Measurements from ENCODE around the gene INPP5A.

INPP5A gene

DNA sequence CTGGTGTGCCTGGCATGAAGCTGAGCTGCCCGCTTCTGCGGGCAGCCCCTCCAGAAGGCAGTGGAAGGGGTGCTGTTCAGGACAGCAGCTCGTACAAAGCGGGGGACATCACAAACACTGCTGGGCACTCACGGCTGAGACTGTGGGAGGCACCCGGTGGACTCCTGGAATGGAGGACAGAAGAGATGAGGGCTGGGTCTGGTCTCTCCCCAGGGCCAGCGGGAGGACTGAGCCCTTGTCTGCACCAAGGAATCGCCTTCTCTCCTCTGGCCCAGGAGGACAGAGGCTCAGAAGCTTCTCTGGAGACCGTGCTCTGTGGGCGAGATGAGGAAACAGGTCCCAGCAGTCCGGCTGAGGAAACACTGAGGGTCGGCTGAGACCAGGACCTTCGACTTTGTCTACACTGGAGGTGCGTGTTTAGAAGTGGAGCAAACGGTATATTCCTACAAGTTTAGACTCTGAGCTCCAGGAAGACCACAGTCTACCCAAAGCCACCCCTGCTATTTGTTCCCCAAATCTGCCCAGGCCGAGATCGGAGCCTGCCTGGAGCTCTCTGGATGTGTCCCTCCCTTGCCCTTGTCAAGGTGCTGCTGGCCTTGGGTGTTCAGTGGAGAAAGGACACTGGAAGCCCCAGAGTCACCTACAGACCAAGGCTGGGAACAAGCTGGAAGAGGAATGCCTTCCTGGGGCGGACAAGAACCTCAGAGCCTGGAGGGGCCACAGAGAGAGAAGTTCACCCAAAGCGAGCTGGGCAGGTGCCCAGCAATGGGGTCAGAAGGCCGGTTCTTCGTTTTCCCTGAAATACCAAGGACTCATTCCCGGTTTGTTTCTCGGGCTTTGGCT, 12.9 kb upstream of the INPP5A start:
- no peak for TF ChIP-seq ZNF8 (CRISPR knock-in tag; IDR thresholded peaks at IDR 0.05)
- TF ChIP-seq, protein P1, sequence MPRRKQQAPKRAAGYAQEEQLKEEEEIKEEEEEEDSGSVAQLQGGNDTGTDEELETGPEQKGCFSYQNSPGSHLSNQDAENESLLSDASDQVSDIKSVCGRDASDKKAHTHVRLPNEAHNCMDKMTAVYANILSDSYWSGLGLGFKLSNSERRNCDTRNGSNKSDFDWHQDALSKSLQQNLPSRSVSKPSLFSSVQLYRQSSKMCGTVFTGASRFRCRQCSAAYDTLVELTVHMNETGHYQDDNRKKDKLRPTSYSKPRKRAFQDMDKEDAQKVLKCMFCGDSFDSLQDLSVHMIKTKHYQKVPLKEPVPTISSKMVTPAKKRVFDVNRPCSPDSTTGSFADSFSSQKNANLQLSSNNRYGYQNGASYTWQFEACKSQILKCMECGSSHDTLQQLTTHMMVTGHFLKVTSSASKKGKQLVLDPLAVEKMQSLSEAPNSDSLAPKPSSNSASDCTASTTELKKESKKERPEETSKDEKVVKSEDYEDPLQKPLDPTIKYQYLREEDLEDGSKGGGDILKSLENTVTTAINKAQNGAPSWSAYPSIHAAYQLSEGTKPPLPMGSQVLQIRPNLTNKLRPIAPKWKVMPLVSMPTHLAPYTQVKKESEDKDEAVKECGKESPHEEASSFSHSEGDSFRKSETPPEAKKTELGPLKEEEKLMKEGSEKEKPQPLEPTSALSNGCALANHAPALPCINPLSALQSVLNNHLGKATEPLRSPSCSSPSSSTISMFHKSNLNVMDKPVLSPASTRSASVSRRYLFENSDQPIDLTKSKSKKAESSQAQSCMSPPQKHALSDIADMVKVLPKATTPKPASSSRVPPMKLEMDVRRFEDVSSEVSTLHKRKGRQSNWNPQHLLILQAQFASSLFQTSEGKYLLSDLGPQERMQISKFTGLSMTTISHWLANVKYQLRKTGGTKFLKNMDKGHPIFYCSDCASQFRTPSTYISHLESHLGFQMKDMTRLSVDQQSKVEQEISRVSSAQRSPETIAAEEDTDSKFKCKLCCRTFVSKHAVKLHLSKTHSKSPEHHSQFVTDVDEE (CRISPR knock-in tag; IDR thresholded peaks at IDR 0.05), result no peak
- ATAC-seq, result no peak

DNA sequence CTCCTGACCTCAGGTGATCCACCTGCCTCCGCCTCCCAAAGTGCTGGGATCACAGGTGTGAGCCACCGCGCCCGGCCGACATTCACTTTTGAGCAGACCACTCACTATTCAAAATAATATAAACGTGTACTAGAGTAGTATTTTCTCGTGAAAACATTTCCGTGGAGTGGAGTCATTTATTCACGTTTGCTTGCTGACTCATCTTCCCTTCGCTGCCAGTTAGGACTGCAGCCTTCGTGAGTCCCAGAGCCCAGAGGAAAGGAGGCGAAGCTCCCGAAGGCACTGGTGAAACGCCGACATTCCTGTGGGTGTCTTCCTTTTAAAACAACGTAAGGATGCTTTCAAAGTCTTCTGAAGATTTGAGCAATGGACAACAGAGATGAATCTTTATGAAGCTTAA, 10.9 kb upstream of the INPP5A start:
- peak; percentile 53 for ATAC-seq
- TF ChIP-seq OSR1 (CRISPR knock-in tag; IDR thresholded peaks at IDR 0.05) (no peak), ARNTL (CRISPR knock-in tag; IDR thresholded peaks at IDR 0.05; ENCODE audit: borderline replicate concordance, low read depth) (no peak), ZNF70 (CRISPR knock-in tag; IDR thresholded peaks at IDR 0.05) (no peak), PPARA (CRISPR knock-in tag; IDR thresholded peaks at IDR 0.05; ENCODE audit: borderline replicate concordance) (no peak), ZNF8 (CRISPR knock-in tag; IDR thresholded peaks at IDR 0.05) (no peak)
- TF ChIP-seq, protein P1 (CRISPR knock-in tag; IDR thresholded peaks at IDR 0.05), result no peak

DNA sequence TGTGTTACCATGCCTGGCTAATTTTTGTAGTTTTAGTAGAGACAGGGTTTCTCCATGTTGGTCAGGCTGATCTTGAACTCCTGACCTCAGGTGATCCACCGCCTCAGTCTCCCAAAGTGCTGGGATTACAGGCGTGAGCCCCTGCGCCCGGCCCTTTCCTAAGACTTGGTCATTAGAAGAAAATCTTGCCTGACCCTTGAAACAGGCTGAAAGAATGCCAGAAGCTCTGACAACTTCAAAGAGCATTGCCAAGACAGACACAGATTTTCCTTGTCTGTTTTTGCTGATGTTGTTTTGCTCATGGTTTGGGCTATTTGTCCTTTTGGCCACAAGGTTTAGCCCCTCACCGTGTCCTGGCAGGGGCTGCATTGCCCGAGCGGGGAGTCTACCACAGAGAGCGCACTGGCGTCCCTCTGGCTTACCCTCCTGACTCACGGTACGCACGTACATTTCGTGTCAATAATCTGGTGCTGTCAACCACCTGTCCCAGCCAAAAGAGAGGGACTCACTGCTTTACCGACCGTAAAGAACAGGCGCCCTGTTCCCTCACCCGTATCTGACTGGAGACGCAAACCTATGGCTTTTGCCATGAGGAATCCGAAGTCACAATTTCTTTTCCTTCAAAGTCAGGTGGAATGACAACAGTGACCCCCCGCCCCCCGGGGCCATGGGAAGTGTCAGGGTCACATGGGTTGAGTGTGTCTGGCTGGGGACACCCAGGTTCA, 10.1 kb upstream of the INPP5A start:
- TF ChIP-seq, protein P2, sequence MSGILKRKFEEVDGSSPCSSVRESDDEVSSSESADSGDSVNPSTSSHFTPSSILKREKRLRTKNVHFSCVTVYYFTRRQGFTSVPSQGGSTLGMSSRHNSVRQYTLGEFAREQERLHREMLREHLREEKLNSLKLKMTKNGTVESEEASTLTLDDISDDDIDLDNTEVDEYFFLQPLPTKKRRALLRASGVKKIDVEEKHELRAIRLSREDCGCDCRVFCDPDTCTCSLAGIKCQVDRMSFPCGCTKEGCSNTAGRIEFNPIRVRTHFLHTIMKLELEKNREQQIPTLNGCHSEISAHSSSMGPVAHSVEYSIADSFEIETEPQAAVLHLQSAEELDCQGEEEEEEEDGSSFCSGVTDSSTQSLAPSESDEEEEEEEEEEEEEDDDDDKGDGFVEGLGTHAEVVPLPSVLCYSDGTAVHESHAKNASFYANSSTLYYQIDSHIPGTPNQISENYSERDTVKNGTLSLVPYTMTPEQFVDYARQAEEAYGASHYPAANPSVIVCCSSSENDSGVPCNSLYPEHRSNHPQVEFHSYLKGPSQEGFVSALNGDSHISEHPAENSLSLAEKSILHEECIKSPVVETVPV (CRISPR knock-in tag; IDR thresholded peaks at IDR 0.05), result no peak
- TF ChIP-seq ZNF70 (CRISPR knock-in tag; IDR thresholded peaks at IDR 0.05) (no peak), ESRRG (CRISPR knock-in tag; IDR thresholded peaks at IDR 0.05) (no peak), ZFP30 (CRISPR knock-in tag; IDR thresholded peaks at IDR 0.05) (no peak), PPARA (CRISPR knock-in tag; IDR thresholded peaks at IDR 0.05; ENCODE audit: borderline replicate concordance) (no peak), RARB (CRISPR knock-in tag; IDR thresholded peaks at IDR 0.05) (no peak), OSR1 (CRISPR knock-in tag; IDR thresholded peaks at IDR 0.05) (no peak), ZNF8 (CRISPR knock-in tag; IDR thresholded peaks at IDR 0.05) (no peak), ZNF565 (CRISPR knock-in tag; conservative IDR thresholded peaks at IDR 0.05; ENCODE audit: low read depth) (no peak), TOX (CRISPR knock-in tag; IDR thresholded peaks at IDR 0.05; ENCODE audit: borderline replicate concordance) (no peak), ISL1 (CRISPR knock-in tag; IDR thresholded peaks at IDR 0.05) (no peak), BACH2 (CRISPR knock-in tag; IDR thresholded peaks at IDR 0.05; ENCODE audit: borderline replicate concordance) (no peak)
- TF ChIP-seq, protein P3, sequence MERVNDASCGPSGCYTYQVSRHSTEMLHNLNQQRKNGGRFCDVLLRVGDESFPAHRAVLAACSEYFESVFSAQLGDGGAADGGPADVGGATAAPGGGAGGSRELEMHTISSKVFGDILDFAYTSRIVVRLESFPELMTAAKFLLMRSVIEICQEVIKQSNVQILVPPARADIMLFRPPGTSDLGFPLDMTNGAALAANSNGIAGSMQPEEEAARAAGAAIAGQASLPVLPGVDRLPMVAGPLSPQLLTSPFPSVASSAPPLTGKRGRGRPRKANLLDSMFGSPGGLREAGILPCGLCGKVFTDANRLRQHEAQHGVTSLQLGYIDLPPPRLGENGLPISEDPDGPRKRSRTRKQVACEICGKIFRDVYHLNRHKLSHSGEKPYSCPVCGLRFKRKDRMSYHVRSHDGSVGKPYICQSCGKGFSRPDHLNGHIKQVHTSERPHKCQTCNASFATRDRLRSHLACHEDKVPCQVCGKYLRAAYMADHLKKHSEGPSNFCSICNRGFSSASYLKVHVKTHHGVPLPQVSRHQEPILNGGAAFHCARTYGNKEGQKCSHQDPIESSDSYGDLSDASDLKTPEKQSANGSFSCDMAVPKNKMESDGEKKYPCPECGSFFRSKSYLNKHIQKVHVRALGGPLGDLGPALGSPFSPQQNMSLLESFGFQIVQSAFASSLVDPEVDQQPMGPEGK (CRISPR knock-in tag; IDR thresholded peaks at IDR 0.05; ENCODE audit: borderline replicate concordance), result no peak
- no peak for ATAC-seq

DNA sequence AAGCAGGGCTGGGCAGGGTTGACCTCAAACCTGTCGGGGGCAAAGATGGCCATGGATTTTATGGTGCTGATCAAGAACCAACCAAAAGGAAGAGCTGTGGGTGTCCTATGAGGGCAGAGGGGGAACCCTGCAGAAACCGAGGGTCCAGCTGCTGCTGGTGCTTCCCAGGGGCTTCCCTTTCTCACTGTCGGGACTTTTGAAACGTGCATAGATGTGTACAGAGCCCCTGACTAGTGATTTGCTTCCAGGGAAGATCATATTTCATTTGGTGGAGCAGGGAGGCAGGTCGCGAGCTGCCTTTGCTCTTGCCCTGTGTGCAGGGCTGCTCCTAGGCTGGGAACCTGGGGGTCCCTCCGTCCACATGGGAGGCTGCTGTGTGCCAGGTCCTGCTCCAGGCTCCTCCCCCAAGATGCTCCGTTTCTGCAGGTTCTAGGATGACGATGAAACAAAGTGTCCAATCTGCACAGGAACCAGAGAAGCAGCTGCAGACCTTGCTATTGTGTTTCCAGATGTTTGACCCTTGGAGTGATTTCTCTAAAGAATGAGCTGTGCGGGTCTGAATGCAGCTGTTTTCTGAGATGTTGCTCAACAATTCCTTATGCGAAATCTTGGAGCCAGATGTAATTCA, 9.4 kb upstream of the INPP5A start:
- TF ChIP-seq SNAI2 (CRISPR knock-in tag; IDR thresholded peaks at IDR 0.05) (no peak), ZNF70 (CRISPR knock-in tag; IDR thresholded peaks at IDR 0.05) (no peak), RARB (CRISPR knock-in tag; IDR thresholded peaks at IDR 0.05) (no peak)
- TF ChIP-seq, protein P2 (CRISPR knock-in tag; IDR thresholded peaks at IDR 0.05), result no peak
- TF ChIP-seq, protein P4, sequence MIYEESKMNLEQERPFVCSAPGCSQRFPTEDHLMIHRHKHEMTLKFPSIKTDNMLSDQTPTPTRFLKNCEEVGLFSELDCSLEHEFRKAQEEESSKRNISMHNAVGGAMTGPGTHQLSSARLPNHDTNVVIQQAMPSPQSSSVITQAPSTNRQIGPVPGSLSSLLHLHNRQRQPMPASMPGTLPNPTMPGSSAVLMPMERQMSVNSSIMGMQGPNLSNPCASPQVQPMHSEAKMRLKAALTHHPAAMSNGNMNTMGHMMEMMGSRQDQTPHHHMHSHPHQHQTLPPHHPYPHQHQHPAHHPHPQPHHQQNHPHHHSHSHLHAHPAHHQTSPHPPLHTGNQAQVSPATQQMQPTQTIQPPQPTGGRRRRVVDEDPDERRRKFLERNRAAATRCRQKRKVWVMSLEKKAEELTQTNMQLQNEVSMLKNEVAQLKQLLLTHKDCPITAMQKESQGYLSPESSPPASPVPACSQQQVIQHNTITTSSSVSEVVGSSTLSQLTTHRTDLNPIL (CRISPR knock-in tag; IDR thresholded peaks at IDR 0.05; ENCODE audit: low read depth), result no peak
- no peak for ATAC-seq

All from SK-N-SH treated with all-trans-retinoic acid at 6 μM for 48 hours (cell line).